NB4 (cell line): ENCODE data around the gene SLC6A2.

Source experiments
- MYC ChIP-seq: IDR thresholded peaks from 2 replicates; pipeline ENCODE4 v1.6.1; 2011; ENCODE audit warnings: low read depth, low read length
- POLR2A ChIP-seq: IDR thresholded peaks from 2 replicates; pipeline ENCODE4 v1.6.1; 2011; ENCODE audit warnings: mild to moderate bottlenecking; ENCODE audit not compliant: insufficient read length; ENCODE audit errors: extremely low read depth
- TF ChIP-seq, protein P1 (sequence below): IDR thresholded peaks from one replicate; pipeline ENCODE4 v1.5.1; 2012; ENCODE audit warnings: low read depth, low read length

DNA sequence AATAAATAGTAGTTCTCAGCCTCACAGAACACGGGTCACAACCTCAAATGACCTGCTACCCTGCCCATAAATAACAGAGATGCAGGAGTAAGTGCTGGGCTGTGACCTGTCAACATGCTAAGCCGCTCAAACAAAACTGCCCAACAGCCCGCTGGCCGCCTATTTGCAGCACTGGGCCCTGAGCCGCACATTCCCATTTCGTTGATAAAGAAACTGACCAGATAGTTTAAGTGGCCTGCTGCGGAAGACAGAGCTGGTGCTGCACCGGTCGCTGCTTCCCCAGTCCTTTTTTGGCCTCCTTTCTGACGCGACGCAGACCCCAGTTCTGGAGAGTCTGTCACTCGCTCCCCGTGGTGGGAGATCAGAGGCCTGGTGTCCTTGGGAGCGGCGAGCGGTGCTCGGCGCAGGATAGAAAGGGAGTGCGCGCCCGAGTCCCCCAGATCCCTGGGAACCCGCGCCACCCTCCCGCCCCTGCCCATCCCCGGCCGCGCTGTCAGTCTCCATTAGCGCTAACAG is 349 bp upstream of the SLC6A2 start:
- no peak for TF ChIP-seq MYC
- TF ChIP-seq, protein P1, sequence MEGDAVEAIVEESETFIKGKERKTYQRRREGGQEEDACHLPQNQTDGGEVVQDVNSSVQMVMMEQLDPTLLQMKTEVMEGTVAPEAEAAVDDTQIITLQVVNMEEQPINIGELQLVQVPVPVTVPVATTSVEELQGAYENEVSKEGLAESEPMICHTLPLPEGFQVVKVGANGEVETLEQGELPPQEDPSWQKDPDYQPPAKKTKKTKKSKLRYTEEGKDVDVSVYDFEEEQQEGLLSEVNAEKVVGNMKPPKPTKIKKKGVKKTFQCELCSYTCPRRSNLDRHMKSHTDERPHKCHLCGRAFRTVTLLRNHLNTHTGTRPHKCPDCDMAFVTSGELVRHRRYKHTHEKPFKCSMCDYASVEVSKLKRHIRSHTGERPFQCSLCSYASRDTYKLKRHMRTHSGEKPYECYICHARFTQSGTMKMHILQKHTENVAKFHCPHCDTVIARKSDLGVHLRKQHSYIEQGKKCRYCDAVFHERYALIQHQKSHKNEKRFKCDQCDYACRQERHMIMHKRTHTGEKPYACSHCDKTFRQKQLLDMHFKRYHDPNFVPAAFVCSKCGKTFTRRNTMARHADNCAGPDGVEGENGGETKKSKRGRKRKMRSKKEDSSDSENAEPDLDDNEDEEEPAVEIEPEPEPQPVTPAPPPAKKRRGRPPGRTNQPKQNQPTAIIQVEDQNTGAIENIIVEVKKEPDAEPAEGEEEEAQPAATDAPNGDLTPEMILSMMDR, result no peak
- TF ChIP-seq POLR2A, result no peak
